HFF-Myc (cell line): ENCODE results near the gene ADIG.

Experiments
- DNase-seq: peaks from one replicate; pipeline ENCODE4 v3.0.0-alpha.2; 2011; ENCODE audit warnings: low read depth; ENCODE audit errors: extremely low read depth
- H3K4me3 ChIP-seq: replicated peaks from 2 replicates; pipeline ENCODE4 v1.5.1; 2011; ENCODE audit warnings: low read depth, mild to moderate bottlenecking, control low read depth, low read length
- CTCF ChIP-seq: IDR thresholded peaks from 2 replicates; pipeline ENCODE4 v1.5.1; 2012; ENCODE audit warnings: mild to moderate bottlenecking, low read depth, low read length, control low read depth; ENCODE audit errors: missing control alignments

Gene ADIG

GRCh38 chr20:38566036-38566598 lies 14.9 kb upstream of the ADIG start:
- DNase-seq = no peak
- TF ChIP-seq CTCF = no peak
- H3K4me3 ChIP-seq = no peak overlapping the region

GRCh38 chr20:38569747-38570525 lies 11.1 kb upstream of the ADIG start:
- no peak overlapping the region for H3K4me3 ChIP-seq
- DNase-seq = no peak
- no peak for TF ChIP-seq CTCF

- H3K4me3 ChIP-seq = no peak overlapping the region
- no peak for TF ChIP-seq CTCF
- no peak for DNase-seq
Measured at GRCh38 chr20:38573413-38573812, 7.6 kb upstream of the ADIG start.

GRCh38 chr20:38579219-38579910 lies 1.6 kb upstream of the ADIG start:
- H3K4me3 ChIP-seq = no peak overlapping the region
- no peak for DNase-seq
- TF ChIP-seq CTCF = no peak

GRCh38 chr20:38579921-38580320 lies 1.1 kb upstream of the ADIG start:
- DNase-seq = no peak
- no peak overlapping the region for H3K4me3 ChIP-seq
- TF ChIP-seq CTCF = no peak

- no peak for TF ChIP-seq CTCF
- no peak for DNase-seq
Measured at GRCh38 chr20:38581830-38582358, 897 bp downstream of the ADIG start.

More at GRCh38 chr20:38581830-38582358, 897 bp downstream of the ADIG start:
- no peak overlapping the region for H3K4me3 ChIP-seq
